ENCODE data around the gene WASF2. TPM values are rescaled to one million over a fixed set of nuclear protein-coding genes. Genes with fewer than 3 reads are reported as not detected.

Gene WASF2
- total and polyA plus RNA-seq, 12 donors: 17.4 to 159 (median 60.9) TPM

- peaks cover 0 to 15% of the 10 kb centered on the region in 2 donors for H3K4me1 ChIP-seq (replicated peaks in 1 of 2)
Observed at GRCh38 chr1:27360159-27361043, 129.6 kb downstream of the WASF2 start.

GRCh38 chr1:27359822-27360158, 130.2 kb downstream of the WASF2 start:
- intact Hi-C loops (cut with DNase I): loop anchor here (5.0 to 10.0 kb wide), 2 partner anchors 33 to 55 kb away; partner anchors contain the start of gene GPR3 (in 2 of the 2)
- no peaks in the 10 kb centered on the region for H3K9me3 ChIP-seq (replicated peaks in 1 of 3)
- H3K27me3 ChIP-seq: no peaks in the 10 kb centered on the region
- TF ChIP-seq POLR2A (IDR thresholded peaks at IDR 0.05) (no peak), CTCF (IDR thresholded peaks at IDR 0.05) (no peak)
- peaks cover 0 to 9% of the 10 kb centered on the region in 2 donors for H3K4me1 ChIP-seq (replicated peaks in 1 of 2)
- H3K36me3 ChIP-seq (replicated peaks in 1 of 2): peaks cover 0 to 75% of the 10 kb centered on the region in 2 donors
- H3K27ac ChIP-seq: no peak overlapping the region
- WGBS, 4 donors: 61 to 68% (median 66%) methylated on average over 3 to 9 of the region's 9 CpGs
- H3K4me3 ChIP-seq: no peak overlapping the region
- DNase-seq: no peak

More at GRCh38 chr1:27360159-27361043, 129.6 kb downstream of the WASF2 start:
- WGBS, 4 donors: 34 to 44% (median 39%) methylated on average over 42 to 71 of the region's 71 CpGs
- Histone ChIP-seq H3K36me3 (replicated peaks in 1 of 2) (peaks cover 0 to 69% of the 10 kb centered on the region in 2 donors), H3K9me3 (replicated peaks in 1 of 3) (no peaks in the 10 kb centered on the region), H3K27me3 (no peaks in the 10 kb centered on the region), H3K27ac (no peak overlapping the region), H3K4me3 (peak overlapping the region in 1 of 4 donors; percentile 37)
- intact Hi-C loops (cut with DNase I): no loop called here
- TF ChIP-seq POLR2A (IDR thresholded peaks at IDR 0.05) (no peak), CTCF (IDR thresholded peaks at IDR 0.05) (no peak)
- peak in 2 of 7 donors; percentile 33 to 36 for DNase-seq

- peaks cover 0 to 74% of the 10 kb centered on the region in 2 donors for H3K36me3 ChIP-seq (replicated peaks in 1 of 2)
- WGBS, 4 donors: 92 to 99% (median 96%) methylated on average over 5 of the region's 5 CpGs
- intact Hi-C loops (cut with DNase I): loop anchor here (5.0 to 10.0 kb wide), 2 partner anchors 33 to 54 kb away; partner anchors contain the start of gene GPR3 (in 2 of the 2)
Observed at GRCh38 chr1:27358928-27359313, 131.0 kb downstream of the WASF2 start.

More at GRCh38 chr1:27358928-27359313, 131.0 kb downstream of the WASF2 start:
- no peak for DNase-seq
- Histone ChIP-seq H3K4me1 (replicated peaks in 1 of 2) (peaks cover 0 to 5% of the 10 kb centered on the region in 2 donors), H3K27ac (no peak overlapping the region), H3K27me3 (no peaks in the 10 kb centered on the region), H3K4me3 (no peak overlapping the region), H3K9me3 (replicated peaks in 1 of 3) (no peaks in the 10 kb centered on the region)
- no peak for TF ChIP-seq CTCF (IDR thresholded peaks at IDR 0.05)
- TF ChIP-seq POLR2A (IDR thresholded peaks at IDR 0.05): no peak
